Neuronal stem cell (in vitro differentiated cells): ENCODE data around the gene LRMDA.

Experiments
- DNase-seq: peaks from one replicate; pipeline ENCODE4 v3.0.0-alpha.2; 2013; ENCODE audit warnings: low spot score
- H2AFZ ChIP-seq: one replicate; pipeline ENCODE4 v1.6.1; 2013; ENCODE audit warnings: mild to moderate bottlenecking, low read length, inconsistent platforms
- H2AK5ac ChIP-seq: 2 replicates; pipeline ENCODE4 v1.6.1; 2013; ENCODE audit warnings: low read depth, mild to moderate bottlenecking, inconsistent platforms, low read length, moderate library complexity, mixed read lengths
- H2BK120ac ChIP-seq: 2 replicates; pipeline ENCODE4 v1.6.1; 2013; ENCODE audit warnings: low read depth, mild to moderate bottlenecking, inconsistent platforms, low read length, moderate library complexity, mixed read lengths
- H2BK12ac ChIP-seq: one replicate; pipeline ENCODE4 v1.6.1; 2013; ENCODE audit warnings: low read length, inconsistent platforms
- H2BK15ac ChIP-seq: 2 replicates; pipeline ENCODE4 v1.6.1; 2013; ENCODE audit warnings: mild to moderate bottlenecking, low read length, inconsistent platforms, mixed read lengths
- H2BK5ac ChIP-seq: one replicate; pipeline ENCODE4 v1.6.1; 2013; ENCODE audit warnings: inconsistent platforms, mild to moderate bottlenecking, low read length, moderate library complexity
- H3K14ac ChIP-seq: one replicate; pipeline ENCODE4 v1.6.1; 2013; ENCODE audit warnings: low read length, inconsistent platforms
- H3K18ac ChIP-seq: 2 replicates; pipeline ENCODE4 v1.6.1; 2013; ENCODE audit warnings: low read length, inconsistent platforms
- H3K23ac ChIP-seq: 2 replicates; pipeline ENCODE4 v1.6.1; 2013; ENCODE audit warnings: low read depth, mild to moderate bottlenecking, mixed read lengths, low read length, inconsistent platforms; ENCODE audit not compliant: poor library complexity
- H3K27ac ChIP-seq: replicated peaks from 3 replicates; pipeline ENCODE4 v1.5.1; 2013; ENCODE audit warnings: low read length, inconsistent platforms
- H3K27me3 ChIP-seq, 3 experiments: 2 replicates each; pipeline ENCODE4 v1.6.1; 2013; ENCODE audit warnings: low read length in 3 of 3, mild to moderate bottlenecking in 2 of 3, inconsistent platforms in 1 of 3, low read depth in 1 of 3, mixed read lengths in 1 of 3, moderate library complexity in 1 of 3; ENCODE audit not compliant: control insufficient read depth in 3 of 3, insufficient read depth in 3 of 3
- H3K36me3 ChIP-seq, 2 donors: replicated peaks in 1 of 2; 2 replicates each; pipeline ENCODE4 v1.6.1; 2013; ENCODE audit warnings: low read length in 2 of 2; ENCODE audit not compliant: control insufficient read depth in 2 of 2, insufficient read depth in 2 of 2
- H3K4ac ChIP-seq: 2 replicates; pipeline ENCODE4 v1.6.1; 2013; ENCODE audit warnings: inconsistent platforms, mild to moderate bottlenecking, low read length, moderate library complexity
- H3K4me1 ChIP-seq, 2 donors: 1 replicate in 1 of 2; 2 replicates in 1 of 2; pipeline ENCODE4 v1.6.1; 2013; ENCODE audit warnings: low read length in 2 of 2, low read depth in 1 of 2; ENCODE audit not compliant: control insufficient read depth in 2 of 2, insufficient read depth in 1 of 2
- H3K4me2 ChIP-seq: one replicate; pipeline ENCODE4 v1.6.1; 2013; ENCODE audit warnings: mild to moderate bottlenecking, low read length, inconsistent platforms; ENCODE audit not compliant: insufficient read depth, poor library complexity, severe bottlenecking
- H3K4me3 ChIP-seq, 2 donors: 2 replicates each; pipeline ENCODE4 v1.5.1; 2013; ENCODE audit warnings: low read length in 2 of 2, mild to moderate bottlenecking in 2 of 2, inconsistent platforms in 1 of 2, moderate library complexity in 1 of 2
- H3K79me1 ChIP-seq: one replicate; pipeline ENCODE4 v1.6.1; 2013; ENCODE audit warnings: low read depth, mild to moderate bottlenecking, inconsistent platforms, low read length, moderate library complexity
- H3K9ac ChIP-seq: one replicate; pipeline ENCODE4 v1.6.1; 2013; ENCODE audit warnings: mild to moderate bottlenecking, low read depth, low read length, inconsistent platforms; ENCODE audit not compliant: poor library complexity
- H3K9me3 ChIP-seq, 2 donors: replicated peaks in 1 of 2; 2 replicates each; pipeline versions ENCODE3 to v1.6.1; 2013; ENCODE audit warnings: low read length in 2 of 2, mild to moderate bottlenecking in 2 of 2, inconsistent platforms in 1 of 2, low read depth in 1 of 2, mixed read lengths in 1 of 2, moderate library complexity in 1 of 2; ENCODE audit not compliant: control insufficient read depth in 2 of 2, insufficient read depth in 1 of 2
- H4K8ac ChIP-seq: one replicate; pipeline ENCODE4 v1.6.1; 2013; ENCODE audit warnings: low read depth, mild to moderate bottlenecking, inconsistent platforms, low read length, moderate library complexity
- H4K91ac ChIP-seq: one replicate; pipeline ENCODE4 v1.6.1; 2013; ENCODE audit warnings: low read length, low read depth, mild to moderate bottlenecking, inconsistent platforms; ENCODE audit not compliant: poor library complexity
- WGBS, 2 donors: extraction: QIAGEN DNeasy Blood & Tissue Kit; methylation state at CpG; one replicate each; pipeline ENCODE4 v1.1.7; 2013; ENCODE audit warnings: missing lambda C conversion rate in 2 of 2, mixed read lengths in 1 of 2; ENCODE audit not compliant: insufficient read length in 2 of 2, insufficient replicate concordance in 1 of 2; ENCODE audit errors: extremely low coverage in 2 of 2; 5-methylcytosine and 5-hydroxymethylcytosine counted together

Gene LRMDA

GRCh38 chr10:75994357-75995040 is 563.1 kb downstream of the LRMDA start:
- no peak overlapping the region for H4K91ac ChIP-seq
- H2AFZ ChIP-seq, result no peak overlapping the region
- H3K4me2 ChIP-seq, result no peak overlapping the region
- no peak for DNase-seq
- H3K14ac ChIP-seq, result no peak overlapping the region
- no peak overlapping the region for H3K9ac ChIP-seq
- no peak overlapping the region for H2BK15ac ChIP-seq
- no peak overlapping the region for H3K18ac ChIP-seq
- no peak overlapping the region for H3K27ac ChIP-seq
- no CpG with 5 or more reads among the region's 9 CpGs for WGBS, 2 donors
- no peak overlapping the region for H3K23ac ChIP-seq
- H3K36me3 ChIP-seq, result no peaks in the 10 kb centered on the region
- no peak overlapping the region for H2BK120ac ChIP-seq
- no peaks in the 10 kb centered on the region for H3K9me3 ChIP-seq
- no peak overlapping the region for H2AK5ac ChIP-seq
- H3K79me1 ChIP-seq, result no peaks in the 10 kb centered on the region
- no peak overlapping the region for H3K4ac ChIP-seq
- no peak overlapping the region for H3K4me3 ChIP-seq
- no peaks in the 10 kb centered on the region for H3K4me1 ChIP-seq
- no peak overlapping the region for H2BK5ac ChIP-seq
- H3K27me3 ChIP-seq, result no peaks in the 10 kb centered on the region
- no peak overlapping the region for H2BK12ac ChIP-seq
- no peak overlapping the region for H4K8ac ChIP-seq

GRCh38 chr10:75995041-75995430 is 563.6 kb downstream of the LRMDA start:
- H3K4me2 ChIP-seq, result no peak overlapping the region
- DNase-seq, result no peak
- H3K27ac ChIP-seq, result no peak overlapping the region
- no peak overlapping the region for H2BK120ac ChIP-seq
- H2AFZ ChIP-seq, result no peak overlapping the region
- H2AK5ac ChIP-seq, result no peak overlapping the region
- H4K91ac ChIP-seq, result no peak overlapping the region
- H2BK12ac ChIP-seq, result no peak overlapping the region
- H3K4ac ChIP-seq, result no peak overlapping the region
- H3K27me3 ChIP-seq, result no peaks in the 10 kb centered on the region
- H3K9me3 ChIP-seq, result no peaks in the 10 kb centered on the region
- H3K4me3 ChIP-seq, result no peak overlapping the region
- H3K79me1 ChIP-seq, result no peaks in the 10 kb centered on the region
- no peak overlapping the region for H3K14ac ChIP-seq
- no peak overlapping the region for H3K18ac ChIP-seq
- no peak overlapping the region for H3K23ac ChIP-seq
- H4K8ac ChIP-seq, result no peak overlapping the region
- H3K36me3 ChIP-seq, result no peaks in the 10 kb centered on the region
- H2BK15ac ChIP-seq, result no peak overlapping the region
- no peak overlapping the region for H2BK5ac ChIP-seq
- WGBS, 2 donors, result no CpG with 5 or more reads among the region's 1 CpG
- no peaks in the 10 kb centered on the region for H3K4me1 ChIP-seq
- H3K9ac ChIP-seq, result no peak overlapping the region

GRCh38 chr10:75995720-75996119 is 564.3 kb downstream of the LRMDA start:
- Histone ChIP-seq H2BK120ac (no peak overlapping the region), H4K91ac (no peak overlapping the region), H2BK5ac (no peak overlapping the region), H3K9me3 (no peaks in the 10 kb centered on the region), H2BK12ac (no peak overlapping the region), H3K9ac (no peak overlapping the region), H3K4ac (no peak overlapping the region), H3K23ac (no peak overlapping the region), H3K27ac (no peak overlapping the region), H3K4me1 (no peaks in the 10 kb centered on the region), H4K8ac (no peak overlapping the region), H2AFZ (no peak overlapping the region), H3K4me3 (no peak overlapping the region), H3K27me3 (no peaks in the 10 kb centered on the region), H3K79me1 (no peaks in the 10 kb centered on the region), H3K18ac (no peak overlapping the region), H3K4me2 (no peak overlapping the region), H2AK5ac (no peak overlapping the region), H3K36me3 (no peaks in the 10 kb centered on the region), H2BK15ac (no peak overlapping the region), H3K14ac (no peak overlapping the region)
- no peak for DNase-seq
- WGBS, 2 donors, result no CpG with 5 or more reads among the region's 1 CpG

GRCh38 chr10:75999001-75999400 is 567.6 kb downstream of the LRMDA start:
- Histone ChIP-seq H3K4ac (no peak overlapping the region), H2BK15ac (no peak overlapping the region), H3K4me3 (no peak overlapping the region), H3K36me3 (no peaks in the 10 kb centered on the region), H3K79me1 (no peaks in the 10 kb centered on the region), H2AK5ac (no peak overlapping the region), H2BK5ac (no peak overlapping the region), H4K91ac (no peak overlapping the region), H3K27me3 (no peaks in the 10 kb centered on the region), H3K4me1 (no peaks in the 10 kb centered on the region), H3K18ac (no peak overlapping the region), H2BK12ac (no peak overlapping the region), H2AFZ (no peak overlapping the region), H3K9me3 (no peaks in the 10 kb centered on the region), H3K23ac (no peak overlapping the region), H3K27ac (no peak overlapping the region), H2BK120ac (no peak overlapping the region), H3K9ac (no peak overlapping the region), H4K8ac (no peak overlapping the region), H3K14ac (no peak overlapping the region), H3K4me2 (no peak overlapping the region)
- no CpG with 5 or more reads among the region's 2 CpGs for WGBS, 2 donors
- no peak for DNase-seq
